Measurements from ENCODE around the gene ARHGAP1.

DNA sequence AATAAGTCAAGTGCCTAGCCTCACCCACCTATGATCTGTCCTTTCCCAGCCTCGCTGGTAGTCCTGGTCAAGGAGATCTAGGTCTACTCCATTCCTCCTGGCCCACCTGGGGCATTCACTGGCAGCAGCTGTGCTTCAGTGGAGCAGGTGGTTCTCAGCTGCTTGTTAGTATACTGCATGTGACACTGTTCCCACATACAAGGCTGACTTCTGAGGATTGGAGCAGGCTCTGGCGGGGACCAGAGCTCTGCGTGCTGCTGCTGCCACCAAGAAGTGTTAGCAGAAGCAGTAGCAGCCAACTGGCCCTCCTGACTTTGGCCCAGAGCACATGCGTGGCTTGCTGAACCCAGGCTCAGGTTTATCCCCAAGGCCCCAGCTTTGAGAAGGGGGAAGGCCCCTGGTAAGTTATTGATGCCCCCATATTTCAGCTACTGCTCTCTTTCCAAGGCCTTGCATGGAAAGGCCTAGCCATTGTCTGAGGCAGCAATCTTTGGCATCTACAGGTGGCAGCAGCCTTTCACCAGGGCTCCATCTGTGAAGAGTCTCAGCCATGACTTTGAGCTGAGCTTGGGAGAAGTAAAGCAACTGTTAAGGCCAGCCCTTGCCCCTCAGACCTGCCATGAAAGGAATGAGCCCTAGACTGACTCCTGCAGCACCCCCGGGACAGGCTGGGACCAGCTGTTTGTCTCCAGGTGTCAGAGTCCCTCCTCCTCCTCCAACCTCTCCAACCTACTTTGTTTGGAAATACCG lies 26.5 kb downstream of the ARHGAP1 start:
- TF ChIP-seq EZH2 (IDR thresholded peaks at IDR 0.05; ENCODE audit: insufficient read depth, poor library complexity, severe bottlenecking) (no peak), EZH2phosphoT487 (IDR thresholded peaks at IDR 0.05; ENCODE audit: insufficient read depth, low read depth) (no peak)

All from GM23248 (cell line).